Spleen (tissue), 11 donors: ENCODE data around the gene ALKBH3. TPM values are rescaled to one million over a fixed set of nuclear protein-coding genes. Genes with fewer than 3 reads are reported as not detected.
A peak's percentile ranks its signal among the peaks of the same experiment; 100 is the strongest.

ENCODE experiments used
- DNase-seq: peaks from one replicate; pipeline ENCODE4 v3.0.0-alpha.2; 2020
- H3K27ac ChIP-seq, 8 donors: fragments of 200-600 bp; sonication (generic) in 7 of 8; 1 replicate in 4 of 8; 2 replicates in 4 of 8; pipeline versions ENCODE4 v1.5.0 to v1.8.0; 2016 to 2021; ENCODE audit warnings: inconsistent platforms in 4 of 8, mild to moderate bottlenecking in 4 of 8, moderate library complexity in 1 of 8
- H3K27me3 ChIP-seq, 7 donors: fragments of 200-600 bp; sonication (generic) in 6 of 7; replicated peaks in 1 of 7; 1 replicate in 4 of 7; 2 replicates in 3 of 7; pipeline versions ENCODE4 v1.5.0 to v1.8.0; 2016 to 2021; ENCODE audit warnings: inconsistent platforms in 3 of 7, mild to moderate bottlenecking in 1 of 7
- H3K36me3 ChIP-seq, 6 donors: fragments of 200-600 bp; sonication (generic) in 5 of 6; 1 replicate in 4 of 6; 2 replicates in 2 of 6; pipeline versions ENCODE4 v1.5.0 to v1.8.0; 2016 to 2021; ENCODE audit warnings: inconsistent platforms in 2 of 6
- H3K4me1 ChIP-seq, 6 donors: fragments of 200-600 bp; sonication (generic) in 5 of 6; 1 replicate in 3 of 6; 2 replicates in 3 of 6; pipeline versions ENCODE4 v1.5.0 to v1.8.0; 2016 to 2021; ENCODE audit warnings: inconsistent platforms in 3 of 6
- H3K4me3 ChIP-seq, 8 donors: fragments of 200-600 bp; sonication (generic) in 7 of 8; 1 replicate in 4 of 8; 2 replicates in 4 of 8; pipeline versions ENCODE4 v1.5.0 to v1.8.0; 2016 to 2021; ENCODE audit warnings: inconsistent platforms in 4 of 8, mild to moderate bottlenecking in 4 of 8, moderate library complexity in 2 of 8
- H3K9me3 ChIP-seq, 8 donors: fragments of 200-600 bp; sonication (generic) in 7 of 8; 1 replicate in 4 of 8; 2 replicates in 4 of 8; pipeline versions ENCODE4 v1.5.0 to v1.8.0; 2016 to 2021; ENCODE audit warnings: inconsistent platforms in 4 of 8
- CTCF ChIP-seq, 11 experiments: fragments of 200-600 bp in 7 of 11; fragments of 450-650 bp in 4 of 11; sonication (generic) in 4 of 11; IDR thresholded peaks in 8 of 11; conservative IDR thresholded peaks in 3 of 11; 1 replicate in 7 of 11; 2 replicates in 4 of 11; pipeline versions ENCODE4 v1.4.0 to v1.8.0; 2016 to 2021; ENCODE audit warnings: antibody characterized with exemption in 11 of 11, inconsistent platforms in 4 of 11, mild to moderate bottlenecking in 1 of 11
- POLR2A ChIP-seq, 3 donors: fragments of 450-650 bp; IDR thresholded peaks; one replicate each; pipeline ENCODE4 v1.5.1; 2017; ENCODE audit warnings: antibody characterized with exemption in 3 of 3, mild to moderate bottlenecking in 1 of 3
- POLR2AphosphoS5 ChIP-seq, 3 donors: sonication (generic); formaldehyde crosslinking; IDR thresholded peaks; one replicate each; pipeline ENCODE4 v1.5.1; 2017; ENCODE audit warnings: antibody characterized with exemption in 3 of 3
- WGBS, 5 donors: extraction: QIAGEN DNeasy Blood & Tissue Kit in 3 of 5; methylation state at CpG; one replicate each; pipeline versions ENCODE4 v1.1.5 to v1.1.7; 2013 to 2018; 5-methylcytosine and 5-hydroxymethylcytosine counted together
- intact Hi-C: fragments of 100-400 bp; cut with DNase I; formaldehyde crosslinking; loops from one replicate; pipeline ENCODE4 v1.15.0; 2023; ENCODE audit warnings: low total_unique reads
- polyA plus RNA-seq, 3 donors: library from polyadenylated mRNA; stranded (reverse); fragments of 200-250 nt; gene quantifications; one replicate each; pipeline ENCODE4 v1.2.1, GENCODE V29; 2013
- total RNA-seq, 7 donors: library from RNA; depleted of rRNA in 3 of 7; stranded (reverse); fragments of >200 nt in 3 of 7; fragmentation: NEBNext Ultra II Directional in 4 of 7; extraction: Animal tissue kit (Norgen Biotek cat#: 25700) in 4 of 7; gene quantifications; one replicate each; pipeline versions ENCODE4 v1.1.0 to v1.2.1, GENCODE V29; 2016 to 2021
- donor health status: healthy with polysubstance abuse.
- donor health status: DM: no; HTN: no; CAD: no; lungs with moderate emphysema.
- donor health status: DM: no; HTN: no; CAD: no.
- donor health status: Bipolar disorder and iron deficiency.
- donor health status: healthy.
- donor health status: DM: no; HTN: no; CAD: no.
- donor health status: DM: yes; HTN: yes; CAD: no.

Gene ALKBH3
- total and polyA plus RNA-seq, 10 donors, result 21.6 to 42.2 (median 32.6) TPM

DNA sequence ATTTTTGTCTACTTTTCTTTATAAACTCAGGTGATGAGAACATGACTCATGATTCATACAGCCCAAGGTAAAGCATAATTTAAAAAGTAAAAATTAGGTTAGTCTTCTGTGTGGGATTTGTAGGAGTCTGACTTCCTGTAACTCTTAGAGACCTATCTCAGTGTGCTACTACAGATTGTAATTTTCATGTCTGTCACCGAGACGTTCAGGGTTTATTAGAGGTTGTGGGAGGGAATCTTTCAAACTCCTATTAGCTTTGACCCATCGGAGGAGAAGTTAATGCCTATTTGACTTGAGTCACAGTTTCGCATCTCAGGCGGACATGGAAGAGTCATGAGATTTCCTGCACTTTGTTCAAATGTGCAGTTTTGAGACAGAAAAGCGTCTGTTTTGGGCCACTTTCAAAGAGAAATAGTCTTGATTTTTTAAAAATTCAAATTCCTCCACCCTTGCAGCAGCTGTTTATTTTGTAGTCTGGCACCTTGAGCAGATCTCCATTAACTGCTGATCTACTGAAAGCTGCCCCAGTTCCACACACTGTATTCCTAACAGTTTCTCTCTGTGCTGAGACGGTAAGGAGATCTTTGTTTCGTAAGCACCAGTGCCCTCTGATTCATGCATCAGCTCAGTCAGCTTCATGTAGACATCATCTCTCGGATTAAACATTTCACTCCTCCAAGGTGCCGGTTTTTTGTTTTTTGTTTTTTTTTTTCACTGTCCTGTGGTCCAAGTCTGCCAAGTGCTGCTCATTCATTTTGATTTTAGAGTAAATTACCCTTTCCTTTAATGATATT is 24.3 kb downstream of the ALKBH3 start:
- TF ChIP-seq POLR2A (IDR thresholded peaks at IDR 0.05) (no peak), CTCF (IDR thresholded peaks at IDR 0.05 in 8 of 11, conservative IDR thresholded peaks at IDR 0.05 in 3 of 11) (no peak), POLR2AphosphoS5 (IDR thresholded peaks at IDR 0.05) (peak in 1 of 3 donors; percentile 21)
- Histone ChIP-seq H3K4me1 (peaks cover 0 to 22% (median 10%) of the 10 kb centered on the region in 6 donors), H3K27ac (peak overlapping the region in 7 of 8 donors; percentile 21 to 72 (median 56)), H3K4me3 (no peak overlapping the region), H3K9me3 (no peaks in the 10 kb centered on the region), H3K27me3 (no peaks in the 10 kb centered on the region), H3K36me3 (peaks cover 0 to 98% (median 38%) of the 10 kb centered on the region in 6 donors)
- intact Hi-C loops, result no loop called here
- DNase-seq, result no peak
- WGBS, 5 donors, result 69 to 84% (median 80%) methylated on average over 10 of the region's 10 CpGs

DNA sequence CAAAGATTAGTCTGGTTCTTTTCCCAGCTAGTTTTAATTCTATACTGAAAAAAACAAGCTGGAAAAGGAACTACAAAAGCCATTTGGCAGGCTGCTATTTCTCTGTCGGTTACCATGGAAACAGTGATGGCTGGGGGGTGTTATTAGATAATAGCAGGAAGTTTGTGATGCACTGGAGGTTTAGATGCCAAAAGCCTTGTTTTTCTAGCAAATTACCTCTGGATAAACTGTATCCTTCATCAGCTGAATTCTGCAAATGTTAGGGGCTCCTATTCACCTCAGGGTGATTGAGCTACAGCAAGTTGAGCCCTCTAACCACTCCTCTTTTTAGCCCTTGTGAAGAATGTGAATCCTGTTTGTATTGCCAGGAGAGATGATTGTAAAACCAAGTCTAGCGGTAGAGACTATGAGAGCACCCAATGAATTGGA is 25.2 kb downstream of the ALKBH3 start:
- no peaks in the 10 kb centered on the region for H3K27me3 ChIP-seq
- peak overlapping the region in 7 of 8 donors; percentile 21 to 72 (median 56) for H3K27ac ChIP-seq
- 74 to 88% (median 79%) methylated on average over 2 of the region's 2 CpGs for WGBS, 5 donors
- no peaks in the 10 kb centered on the region for H3K9me3 ChIP-seq
- no peak for TF ChIP-seq CTCF (IDR thresholded peaks at IDR 0.05 in 8 of 11, conservative IDR thresholded peaks at IDR 0.05 in 3 of 11)
- no peak for TF ChIP-seq POLR2AphosphoS5 (IDR thresholded peaks at IDR 0.05)
- TF ChIP-seq POLR2A (IDR thresholded peaks at IDR 0.05), result no peak
- intact Hi-C loops, result no loop called here
- no peak for DNase-seq
- H3K4me1 ChIP-seq, result peaks cover 0 to 22% (median 10%) of the 10 kb centered on the region in 6 donors
- H3K36me3 ChIP-seq, result peaks cover 0 to 100% (median 43%) of the 10 kb centered on the region in 6 donors
- H3K4me3 ChIP-seq, result no peak overlapping the region

- TF ChIP-seq CTCF (IDR thresholded peaks at IDR 0.05 in 8 of 11, conservative IDR thresholded peaks at IDR 0.05 in 3 of 11) (no peak), POLR2AphosphoS5 (IDR thresholded peaks at IDR 0.05) (no peak)
- no peaks in the 10 kb centered on the region for H3K27me3 ChIP-seq
- WGBS, 5 donors, result 79 to 88% (median 86%) methylated on average over 4 of the region's 4 CpGs
- no peak for DNase-seq
- H3K36me3 ChIP-seq, result peaks cover 0 to 100% (median 38%) of the 10 kb centered on the region in 6 donors
- H3K27ac ChIP-seq, result peak overlapping the region in 2 of 8 donors; percentile 5 to 66
- intact Hi-C loops, result no loop called here
- no peak overlapping the region for H3K4me3 ChIP-seq
- no peaks in the 10 kb centered on the region for H3K9me3 ChIP-seq
- H3K4me1 ChIP-seq, result peaks cover 0 to 22% (median 10%) of the 10 kb centered on the region in 6 donors
Measured at GRCh38 chr11:43907028-43907975, 26.7 kb downstream of the ALKBH3 start.
